Trophoblast cell (in vitro differentiated cells and primary cell): ENCODE results near the gene DVL2.
"Not testable (repeated sequence)": the region's sequence is repeated elsewhere in the genome, so short reads cannot be mapped to it uniquely, and the experiment has no call there.

Experiments used
- DNase-seq, 2 donors: peaks; one replicate each; pipeline ENCODE4 v3.0.0-alpha.2; 2016
- H2AFZ ChIP-seq: 2 replicates; pipeline ENCODE4 v1.6.1; 2013; ENCODE audit warnings: low read length, moderate library complexity, mild to moderate bottlenecking; ENCODE audit not compliant: insufficient read depth, poor library complexity
- H2AK5ac ChIP-seq: 2 replicates; pipeline ENCODE4 v1.6.1; 2013; ENCODE audit warnings: mild to moderate bottlenecking, low read length
- H2BK120ac ChIP-seq: 2 replicates; pipeline ENCODE4 v1.6.1; 2013; ENCODE audit warnings: low read length, mild to moderate bottlenecking, moderate library complexity; ENCODE audit not compliant: insufficient read depth, poor library complexity
- H2BK12ac ChIP-seq: 2 replicates; pipeline ENCODE4 v1.6.1; 2013; ENCODE audit warnings: mild to moderate bottlenecking, low read length, moderate library complexity
- H2BK5ac ChIP-seq: 2 replicates; pipeline ENCODE4 v1.6.1; 2013; ENCODE audit warnings: low read length, low read depth, moderate library complexity, mild to moderate bottlenecking; ENCODE audit not compliant: poor library complexity
- H3K14ac ChIP-seq: 2 replicates; pipeline ENCODE4 v1.6.1; 2013; ENCODE audit warnings: mild to moderate bottlenecking, low read length
- H3K18ac ChIP-seq: 2 replicates; pipeline ENCODE4 v1.6.1; 2013; ENCODE audit warnings: mild to moderate bottlenecking, low read length
- H3K23ac ChIP-seq: 2 replicates; pipeline ENCODE4 v1.6.1; 2013; ENCODE audit warnings: low read length
- H3K27ac ChIP-seq: 2 replicates; pipeline ENCODE4 v1.5.1; 2013; ENCODE audit warnings: low read depth, mild to moderate bottlenecking, inconsistent platforms, low read length, moderate library complexity
- H3K27me3 ChIP-seq: 2 replicates; pipeline ENCODE4 v1.6.1; 2013; ENCODE audit warnings: inconsistent platforms, mild to moderate bottlenecking, low read length, moderate library complexity; ENCODE audit not compliant: insufficient read depth
- H3K36me3 ChIP-seq, 2 experiments: 1 replicate in 1 of 2; 2 replicates in 1 of 2; pipeline ENCODE4 v1.6.1; 2013; ENCODE audit warnings: low read length in 2 of 2, mild to moderate bottlenecking in 2 of 2, moderate library complexity in 1 of 2; ENCODE audit not compliant: insufficient read depth in 2 of 2, control insufficient read depth in 1 of 2
- H3K4ac ChIP-seq: 2 replicates; pipeline ENCODE4 v1.6.1; 2013; ENCODE audit warnings: low read depth, mild to moderate bottlenecking, low read length, moderate library complexity
- H3K4me1 ChIP-seq, 2 experiments: 1 replicate in 1 of 2; 2 replicates in 1 of 2; pipeline ENCODE4 v1.6.1; 2013; ENCODE audit warnings: low read length in 2 of 2, mild to moderate bottlenecking in 2 of 2, moderate library complexity in 1 of 2; ENCODE audit not compliant: insufficient read depth in 2 of 2, control insufficient read depth in 1 of 2
- H3K4me2 ChIP-seq: 2 replicates; pipeline ENCODE4 v1.6.1; 2013; ENCODE audit warnings: inconsistent platforms, mild to moderate bottlenecking, low read length, moderate library complexity
- H3K4me3 ChIP-seq: 2 replicates; pipeline ENCODE4 v1.5.1; 2013; ENCODE audit warnings: mild to moderate bottlenecking, low read depth, low read length, inconsistent platforms
- H3K79me1 ChIP-seq: one replicate; pipeline ENCODE4 v1.6.1; 2013; ENCODE audit warnings: low read length
- H3K79me2 ChIP-seq: 2 replicates; pipeline ENCODE4 v1.6.1; 2013; ENCODE audit warnings: low read length, mild to moderate bottlenecking; ENCODE audit not compliant: control insufficient read depth, insufficient read depth, poor library complexity
- H3K9ac ChIP-seq: 2 replicates; pipeline ENCODE4 v1.6.1; 2013; ENCODE audit warnings: mild to moderate bottlenecking, low read length
- H3K9me3 ChIP-seq: 2 replicates; pipeline ENCODE4 v1.6.1; 2013; ENCODE audit warnings: low read depth, mild to moderate bottlenecking, control low read depth, inconsistent platforms, low read length; ENCODE audit not compliant: insufficient read depth
- H4K12ac ChIP-seq: 2 replicates; pipeline ENCODE4 v1.6.1; 2013; ENCODE audit warnings: low read depth, mild to moderate bottlenecking, low read length, moderate library complexity
- H4K8ac ChIP-seq: 2 replicates; pipeline ENCODE4 v1.6.1; 2013; ENCODE audit warnings: low read depth, mild to moderate bottlenecking, low read length, moderate library complexity
- H4K91ac ChIP-seq: one replicate; pipeline ENCODE4 v1.6.1; 2013; ENCODE audit warnings: low read depth, mild to moderate bottlenecking, low read length, moderate library complexity
- WGBS: extraction: QIAGEN DNeasy Blood & Tissue Kit; methylation state at CpG from one replicate; pipeline ENCODE4 v1.1.7; 2013; ENCODE audit warnings: missing lambda C conversion rate; ENCODE audit not compliant: insufficient read length, insufficient coverage; ENCODE audit errors: extremely low coverage; 5-methylcytosine and 5-hydroxymethylcytosine counted together

DVL2 gene

GRCh38 chr17:7243838-7244237, 9.5 kb upstream of the DVL2 start:
- not testable (repeated sequence) for H2AFZ ChIP-seq, DNase-seq

GRCh38 chr17:7243453-7243729, 9.1 kb upstream of the DVL2 start:
- Histone ChIP-seq H3K4me1 (peaks cover 10 to 12% of the 10 kb centered on the region in 2 experiments), H2BK120ac (peak overlapping the region; percentile 8), H3K23ac (no peak overlapping the region), H3K18ac (peak overlapping the region; percentile 42), H2BK12ac (no peak overlapping the region), H3K27me3 (no peaks in the 10 kb centered on the region), H3K79me2 (peaks cover 17% of the 10 kb centered on the region), H3K9ac (peak overlapping the region; percentile 55), H3K4me3 (peak overlapping the region; percentile 66), H3K4ac (peak overlapping the region; percentile 38), H3K14ac (peak overlapping the region; percentile 41), H2BK5ac (peak overlapping the region; percentile 55), H2AFZ (peak overlapping the region; percentile 20), H3K4me2 (peak overlapping the region; percentile 71), H4K8ac (peak overlapping the region; percentile 82), H3K79me1 (peaks cover 22% of the 10 kb centered on the region), H2AK5ac (peak overlapping the region; percentile 81), H3K27ac (peak overlapping the region; percentile 99), H3K36me3 (peaks cover 20 to 36% of the 10 kb centered on the region in 2 experiments), H3K9me3 (peaks cover 2% of the 10 kb centered on the region), H4K12ac (peak overlapping the region; percentile 79), H4K91ac (peak overlapping the region; percentile 46)
- no CpG with 5 or more reads among the region's 2 CpGs for WGBS
- no peak for DNase-seq

More at GRCh38 chr17:7243838-7244237, 9.5 kb upstream of the DVL2 start:
- not testable (repeated sequence) for H3K9ac ChIP-seq, H3K4ac ChIP-seq, H2BK120ac ChIP-seq, H2BK12ac ChIP-seq, H3K18ac ChIP-seq, H3K27ac ChIP-seq, H3K4me2 ChIP-seq, H4K8ac ChIP-seq, H4K12ac ChIP-seq, H2BK5ac ChIP-seq, H3K27me3 ChIP-seq, H3K14ac ChIP-seq, H3K4me3 ChIP-seq, H3K23ac ChIP-seq, H4K91ac ChIP-seq, H2AK5ac ChIP-seq, H3K9me3 ChIP-seq
- H3K4me1 ChIP-seq = peaks cover 10 to 12% of the 10 kb centered on the region in 2 experiments
- peaks cover 18% of the 10 kb centered on the region for H3K79me2 ChIP-seq
- no CpG with 5 or more reads among the region's 10 CpGs for WGBS
- H3K79me1 ChIP-seq = peaks cover 19% of the 10 kb centered on the region
- peaks cover 20 to 36% of the 10 kb centered on the region in 2 experiments for H3K36me3 ChIP-seq

- Histone ChIP-seq H3K27me3 (no peaks in the 10 kb centered on the region), H3K4me3 (peak overlapping the region; percentile 94), H3K27ac (peak overlapping the region; percentile 99), H4K91ac (peak overlapping the region; percentile 88), H2BK12ac (no peak overlapping the region), H2AK5ac (peak overlapping the region; percentile 81), H3K36me3 (peaks cover 20 to 36% of the 10 kb centered on the region in 2 experiments), H3K4me1 (peaks cover 10 to 12% of the 10 kb centered on the region in 2 experiments), H3K9ac (peak overlapping the region; percentile 80), H3K4ac (peak overlapping the region; percentile 38), H3K18ac (peak overlapping the region; percentile 50), H4K8ac (peak overlapping the region; percentile 89), H3K23ac (no peak overlapping the region), H4K12ac (peak overlapping the region; percentile 79), H3K9me3 (peaks cover 2% of the 10 kb centered on the region), H3K4me2 (peak overlapping the region; percentile 71), H2BK120ac (peak overlapping the region; percentile 70), H2BK5ac (peak overlapping the region; percentile 95), H3K79me1 (peaks cover 24% of the 10 kb centered on the region), H3K79me2 (peaks cover 19% of the 10 kb centered on the region), H3K14ac (peak overlapping the region; percentile 82), H2AFZ (peak overlapping the region; percentile 48)
- WGBS = no CpG with 5 or more reads among the region's 49 CpGs
- peak; percentile 93 to 97 for DNase-seq
Measured at GRCh38 chr17:7242717-7243452, 8.6 kb upstream of the DVL2 start.

- Histone ChIP-seq H3K4me3 (peak within 1 kb of the TSS; percentile 94), H4K91ac (peak within 1 kb of the TSS; percentile 99), H3K27me3 (no peaks in the 10 kb centered on the region), H3K9me3 (peaks cover 2% of the 10 kb centered on the region), H2AFZ (peak within 1 kb of the TSS; percentile 72), H3K4me1 (peaks cover 12 to 14% of the 10 kb centered on the region in 2 experiments), H4K12ac (peak within 1 kb of the TSS; percentile 97), H2AK5ac (peak within 1 kb of the TSS; percentile 99), H3K4me2 (peak within 1 kb of the TSS; percentile 92), H3K9ac (peak within 1 kb of the TSS; percentile 96), H2BK12ac (peak within 1 kb of the TSS; percentile 72), H3K36me3 (peaks cover 20 to 38% of the 10 kb centered on the region in 2 experiments), H3K79me2 (peaks cover 23% of the 10 kb centered on the region), H4K8ac (peak within 1 kb of the TSS; percentile 98), H3K79me1 (peaks cover 27% of the 10 kb centered on the region), H3K4ac (peak within 1 kb of the TSS; percentile 99), H3K18ac (peak within 1 kb of the TSS; percentile 98), H2BK120ac (peak within 1 kb of the TSS; percentile 96), H2BK5ac (peak within 1 kb of the TSS; percentile 95), H3K23ac (no peak within 1 kb of the TSS), H3K27ac (peak within 1 kb of the TSS; percentile 99), H3K14ac (peak within 1 kb of the TSS; percentile 99)
- no CpG with 5 or more reads among the region's 62 CpGs for WGBS
- peak; percentile 76 to 93 for DNase-seq
Measured at GRCh38 chr17:7241783-7242716, 7.7 kb upstream of the DVL2 start, which contains the start of gene GABARAP. GABARAP (minus strand) TSS chr17:7242449; CDS start chr17:7242330, 119 bp downstream.
